HEK293 (cell line): ENCODE results near the gene NAV1.
A peak's percentile ranks its signal among the peaks of the same experiment; 100 is the strongest.

Experiments
- CTCF ChIA-PET: fragments of 350-600 bp; formaldehyde crosslinking; extraction: SDS; loops from one replicate; lab custom pipeline; 2021; ENCODE audit warnings: antibody characterized with exemption; lab: Yijun Ruan, JAX
- POLR2A ChIA-PET: fragments of 300-600 bp; formaldehyde crosslinking; extraction: SDS; loops from one replicate; lab custom pipeline; 2020; ENCODE audit warnings: antibody characterized with exemption, inconsistent platforms; lab: Yijun Ruan, JAX
- H3K27ac ChIP-seq: fragments of 200-500 bp; sonication (Bioruptor generic); 2 replicates; pipeline ENCODE4 v1.5.1; 2014; ENCODE audit warnings: low read depth, low read length, control low read depth, inconsistent platforms; ENCODE audit errors: extremely low read depth
- H3K36me3 ChIP-seq, 2 experiments: fragments of 200-500 bp in 1 of 2; sonication (Bioruptor generic) in 1 of 2; 1 replicate in 1 of 2; 2 replicates in 1 of 2; pipeline ENCODE4 v1.5.1; 2014 to 2017; ENCODE audit warnings: inconsistent platforms in 2 of 2, low read length in 2 of 2; ENCODE audit not compliant: control insufficient read depth in 2 of 2, insufficient read depth in 1 of 2
- H3K4me1 ChIP-seq: fragments of 200-500 bp; sonication (Bioruptor generic); 2 replicates; pipeline ENCODE4 v1.5.1; 2014; ENCODE audit warnings: mild to moderate bottlenecking, low read length, inconsistent platforms; ENCODE audit not compliant: control insufficient read depth, insufficient read depth
- H3K4me3 ChIP-seq: 2 replicates; pipeline ENCODE4 v1.5.1; 2011; ENCODE audit warnings: low read depth, mild to moderate bottlenecking, control low read depth, low read length, moderate library complexity
- H3K9me3 ChIP-seq: fragments of 200-500 bp; sonication (Bioruptor generic); 2 replicates; pipeline ENCODE4 v1.5.1; 2014; ENCODE audit warnings: low read depth, low read length, inconsistent platforms; ENCODE audit not compliant: control insufficient read depth, insufficient read depth
- ATF2 ChIP-seq: fragments of 450-650 bp; formaldehyde crosslinking; IDR thresholded peaks from 2 replicates; pipeline ENCODE4 v1.5.1; 2016; ENCODE audit warnings: missing biosample characterization, missing genetic modification characterization, low read depth
- ELK4 ChIP-seq: IDR thresholded peaks from 2 replicates; pipeline ENCODE4 v1.6.1; 2011; ENCODE audit warnings: mild to moderate bottlenecking, low read depth, low read length, borderline replicate concordance
- HOXC10 ChIP-seq: sonication (generic); formaldehyde crosslinking; IDR thresholded peaks from 2 replicates; pipeline ENCODE4 v1.8.1; 2023; ENCODE audit warnings: mild to moderate bottlenecking, missing genetic modification reagents
- KLF16 ChIP-seq: fragments of 450-650 bp; formaldehyde crosslinking; IDR thresholded peaks from 2 replicates; pipeline ENCODE4 v1.5.1; 2017; ENCODE audit warnings: missing biosample characterization, missing genetic modification characterization
- RBAK ChIP-seq: fragments of 450-650 bp; formaldehyde crosslinking; IDR thresholded peaks from 2 replicates; pipeline ENCODE4 v1.5.1; 2016; ENCODE audit warnings: missing biosample characterization, missing genetic modification characterization
- REST ChIP-seq: fragments of 450-650 bp; formaldehyde crosslinking; IDR thresholded peaks from 2 replicates; pipeline ENCODE4 v1.5.1; 2016; ENCODE audit warnings: missing biosample characterization, missing genetic modification characterization
- SP3 ChIP-seq: fragments of 450-650 bp; formaldehyde crosslinking; IDR thresholded peaks from 2 replicates; pipeline ENCODE4 v1.5.1; 2016; ENCODE audit warnings: missing biosample characterization, missing genetic modification characterization
- WT1 ChIP-seq: fragments of 450-650 bp; formaldehyde crosslinking; IDR thresholded peaks from 2 replicates; pipeline ENCODE4 v1.5.1; 2016; ENCODE audit warnings: missing biosample characterization, missing genetic modification characterization
- ZBTB26 ChIP-seq: fragments of 450-650 bp; formaldehyde crosslinking; optimal IDR thresholded peaks from 2 replicates; pipeline ENCODE3; 2016; ENCODE audit warnings: missing biosample characterization, mild to moderate bottlenecking, missing genetic modification characterization
- ZFHX2 ChIP-seq: fragments of 450-650 bp; formaldehyde crosslinking; conservative IDR thresholded peaks from 2 replicates; pipeline ENCODE4 v1.5.1; 2016; ENCODE audit warnings: missing biosample characterization, missing genetic modification characterization
- ZNF10 ChIP-seq: fragments of 450-650 bp; formaldehyde crosslinking; IDR thresholded peaks from 2 replicates; pipeline ENCODE4 v1.5.1; 2017; ENCODE audit warnings: missing biosample characterization, missing genetic modification characterization
- ZNF132 ChIP-seq: fragments of 450-650 bp; formaldehyde crosslinking; IDR thresholded peaks from 2 replicates; pipeline ENCODE4 v1.5.1; 2017; ENCODE audit warnings: missing biosample characterization, missing genetic modification characterization, borderline replicate concordance
- ZNF202 ChIP-seq: fragments of 450-650 bp; formaldehyde crosslinking; IDR thresholded peaks from 2 replicates; pipeline ENCODE4 v1.5.1; 2016; ENCODE audit warnings: missing biosample characterization, missing genetic modification characterization, borderline replicate concordance
- ZNF24 ChIP-seq: fragments of 450-650 bp; formaldehyde crosslinking; IDR thresholded peaks from 2 replicates; pipeline ENCODE4 v1.5.1; 2016; ENCODE audit warnings: missing biosample characterization, missing genetic modification characterization
- ZNF311 ChIP-seq: fragments of 450-650 bp; formaldehyde crosslinking; IDR thresholded peaks from 2 replicates; pipeline ENCODE4 v1.5.1; 2017; ENCODE audit warnings: missing biosample characterization, missing genetic modification characterization, borderline replicate concordance
- ZNF341 ChIP-seq: fragments of 450-650 bp; formaldehyde crosslinking; IDR thresholded peaks from 2 replicates; pipeline ENCODE4; 2016; ENCODE audit warnings: low read depth, missing biosample characterization, missing genetic modification characterization
- ZNF350 ChIP-seq: fragments of 450-650 bp; formaldehyde crosslinking; IDR thresholded peaks from 2 replicates; pipeline ENCODE4 v1.5.0; 2017; ENCODE audit warnings: missing biosample characterization, mild to moderate bottlenecking, missing genetic modification characterization
- ZNF433 ChIP-seq: fragments of 450-650 bp; formaldehyde crosslinking; IDR thresholded peaks from 2 replicates; pipeline ENCODE4 v1.5.1; 2016; ENCODE audit warnings: missing biosample characterization, missing genetic modification characterization, low read depth
- ZNF521 ChIP-seq: fragments of 450-650 bp; formaldehyde crosslinking; IDR thresholded peaks from 2 replicates; pipeline ENCODE4 v1.5.1; 2017; ENCODE audit warnings: missing biosample characterization, mild to moderate bottlenecking, missing genetic modification characterization
- ZNF544 ChIP-seq: fragments of 450-650 bp; formaldehyde crosslinking; IDR thresholded peaks from 2 replicates; pipeline ENCODE4 v1.5.0; 2017; ENCODE audit warnings: missing biosample characterization, missing genetic modification characterization
- ZNF561 ChIP-seq: fragments of 450-650 bp; IDR thresholded peaks from 2 replicates; pipeline ENCODE4 v1.5.1; 2018; ENCODE audit warnings: missing biosample characterization, missing genetic modification characterization, borderline replicate concordance
- ZNF610 ChIP-seq: fragments of 450-650 bp; formaldehyde crosslinking; IDR thresholded peaks from 2 replicates; pipeline ENCODE4 v1.5.1; 2016; ENCODE audit warnings: missing biosample characterization, missing genetic modification characterization, borderline replicate concordance
- ZNF621 ChIP-seq: fragments of 450-650 bp; formaldehyde crosslinking; IDR thresholded peaks from 2 replicates; pipeline ENCODE4 v1.5.1; 2017; ENCODE audit warnings: missing biosample characterization, missing genetic modification characterization
- ZNF623 ChIP-seq: fragments of 450-650 bp; formaldehyde crosslinking; IDR thresholded peaks from 2 replicates; pipeline ENCODE4 v1.5.1; 2016; ENCODE audit warnings: missing biosample characterization, missing genetic modification characterization
- ZNF626 ChIP-seq: fragments of 450-650 bp; sonication (Bioruptor Pico); formaldehyde crosslinking; IDR thresholded peaks from 2 replicates; pipeline ENCODE4 v1.5.1; 2018; ENCODE audit warnings: missing biosample characterization, missing genetic modification characterization, inconsistent platforms
- ZNF629 ChIP-seq: fragments of 450-650 bp; formaldehyde crosslinking; IDR thresholded peaks from 2 replicates; pipeline ENCODE4 v1.5.1; 2017; ENCODE audit warnings: missing biosample characterization, missing genetic modification characterization
- ZNF701 ChIP-seq: fragments of 450-650 bp; formaldehyde crosslinking; IDR thresholded peaks from 2 replicates; pipeline ENCODE4 v1.5.1; 2016; ENCODE audit warnings: missing biosample characterization, missing genetic modification characterization
- ZNF76 ChIP-seq: fragments of 450-650 bp; formaldehyde crosslinking; IDR thresholded peaks from 2 replicates; pipeline ENCODE4; 2016; ENCODE audit warnings: low read depth, missing biosample characterization, missing genetic modification characterization, borderline replicate concordance
- ZNF791 ChIP-seq: fragments of 450-650 bp; formaldehyde crosslinking; IDR thresholded peaks from 2 replicates; pipeline ENCODE4 v1.5.1; 2016; ENCODE audit warnings: missing biosample characterization, missing genetic modification characterization
- ZSCAN30 ChIP-seq: fragments of 450-650 bp; IDR thresholded peaks from 2 replicates; pipeline ENCODE4 v1.5.1; 2018; ENCODE audit warnings: missing biosample characterization, mild to moderate bottlenecking, missing genetic modification characterization, moderate library complexity
- ZXDB ChIP-seq: fragments of 450-650 bp; formaldehyde crosslinking; IDR thresholded peaks from 2 replicates; pipeline ENCODE4 v1.5.1; 2016; ENCODE audit warnings: missing biosample characterization, missing genetic modification characterization
- TF ChIP-seq, protein P1 (sequence below): fragments of 450-650 bp; formaldehyde crosslinking; IDR thresholded peaks from 2 replicates; pipeline ENCODE4 v1.5.1; 2016; ENCODE audit warnings: missing biosample characterization, missing genetic modification characterization

NAV1 gene

GRCh38 chr1:201559679-201560162 lies 20.8 kb downstream of the NAV1 start:
- Histone ChIP-seq H3K36me3 (no peaks in the 10 kb centered on the region), H3K4me3 (no peak overlapping the region), H3K27ac (no peak overlapping the region), H3K4me1 (no peaks in the 10 kb centered on the region), H3K9me3 (no peaks in the 10 kb centered on the region)
- POLR2A ChIA-PET, result interaction anchor here (0.6 to 1.1 kb wide), 2 partner anchors 11 to 144 kb away, joined by 3 read pairs; no protein-coding TSS in a partner anchor
- CTCF ChIA-PET, result interaction anchor here (0.6 to 10.8 kb wide), 47 partner anchors 9 to 542 kb away, joined by 3 to 247 read pairs (median 4); partner anchors contain the start of gene TNNI1
- TF ChIP-seq ZNF350 (no peak), ZNF521 (tag by site-specific recombination) (no peak), ZNF311 (tag by site-specific recombination) (no peak), ZNF791 (tag by site-specific recombination) (no peak), ZNF621 (tag by site-specific recombination) (no peak), ZXDB (tag by site-specific recombination) (no peak), RBAK (tag by site-specific recombination) (no peak), ELK4 (no peak), ZNF629 (tag by site-specific recombination) (no peak), ZSCAN30 (tag by site-specific recombination) (peak; percentile 88; the same call in 1 of the 2 replicates), ZNF626 (no peak), KLF16 (tag by site-specific recombination) (0 out of 2 replicates have a peak, but pooled peaks have one; percentile 30), ZNF341 (no peak), ZNF623 (no peak), ZFHX2 (0 out of 2 replicates have a peak, but pooled peaks have one; percentile 12), ZNF561 (peak; percentile 53; the same call in 1 of the 2 replicates), ZNF544 (tag by site-specific recombination) (no peak), ZNF132 (tag by site-specific recombination) (no peak), ZNF610 (no peak), HOXC10 (CRISPR knock-in tag) (no peak), ZNF76 (tag by site-specific recombination) (peak; percentile 76; the same call in 1 of the 2 replicates), ZNF202 (tag by site-specific recombination) (no peak), ZBTB26 (no peak), REST (no peak), ZNF10 (no peak), ZNF24 (tag by site-specific recombination) (no peak), ATF2 (tag by site-specific recombination) (no peak), SP3 (no peak), WT1 (no peak), ZNF433 (tag by site-specific recombination) (no peak), ZNF701 (tag by site-specific recombination) (no peak)
- TF ChIP-seq, protein P1, sequence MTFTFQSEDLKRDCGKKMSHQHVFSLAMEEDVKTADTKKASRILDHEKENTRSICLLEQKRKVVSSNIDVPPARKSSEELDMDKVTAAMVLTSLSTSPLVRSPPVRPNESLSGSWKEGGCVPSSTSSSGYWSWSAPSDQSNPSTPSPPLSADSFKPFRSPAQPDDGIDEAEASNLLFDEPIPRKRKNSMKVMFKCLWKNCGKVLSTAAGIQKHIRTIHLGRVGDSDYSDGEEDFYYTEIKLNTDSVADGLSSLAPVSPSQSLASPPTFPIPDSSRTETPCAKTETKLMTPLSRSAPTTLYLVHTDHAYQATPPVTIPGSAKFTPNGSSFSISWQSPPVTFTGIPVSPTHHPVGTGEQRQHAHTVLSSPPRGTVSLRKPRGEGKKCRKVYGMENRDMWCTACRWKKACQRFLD, result no peak
